Caco-2 (cell line): Measurements from ENCODE around the gene WFIKKN1. TPM values are rescaled to one million over a fixed set of nuclear protein-coding genes. Genes with fewer than 3 reads are reported as not detected.

Source experiments
- BruUV-seq: library from RNA; stranded (reverse); fragments of 400-500 nt; replicated peaks from 2 replicates; lab custom pipeline; 2021; lab: Mats Ljungman, UMichigan
- CTCF ChIA-PET: fragments of 300-600 bp; sonication (Branson Sonifier 250); formaldehyde crosslinking; loops from one replicate; lab custom pipeline; 2022; ENCODE audit warnings: antibody characterized with exemption; lab: Charles Lee
- POLR2A ChIA-PET: fragments of 300-600 bp; sonication (Branson Sonifier 250); formaldehyde crosslinking; loops from one replicate; lab custom pipeline; 2022; ENCODE audit warnings: antibody characterized with exemption; lab: Charles Lee
- DNase-seq, 2 experiments: peaks; one replicate each; pipeline versions ENCODE4 v3.0.0 to v3.0.0-alpha.2; 2020 to 2022
- H3K27me3 ChIP-seq: replicated peaks from 2 replicates; pipeline ENCODE4 v1.6.0; 2011; ENCODE audit warnings: low read length; ENCODE audit not compliant: control insufficient read depth, insufficient read depth
- H3K36me3 ChIP-seq: 2 replicates; pipeline ENCODE4 v1.5.1; 2011; ENCODE audit warnings: low read length; ENCODE audit not compliant: control insufficient read depth, insufficient read depth
- H3K4me1 ChIP-seq: fragments of 250-450 bp; sonication (Bioruptor Pico); 2 replicates; pipeline ENCODE4 v1.5.1; 2020; ENCODE audit warnings: mild to moderate bottlenecking
- H3K4me3 ChIP-seq: 2 replicates; pipeline ENCODE4 v1.5.1; 2011; ENCODE audit warnings: low read depth, mild to moderate bottlenecking, control low read depth, low read length
- H3K9me3 ChIP-seq: fragments of 250-450 bp; sonication (Bioruptor Pico); 2 replicates; pipeline ENCODE4 v1.5.1; 2020; ENCODE audit warnings: mild to moderate bottlenecking, moderate library complexity
- H3K27ac Mint-ChIP-seq: one replicate; pipeline ENCODE4 v1.8.0; 2022; ENCODE audit warnings: mixed read lengths; ENCODE audit not compliant: unreplicated experiment
- H3K27me3 Mint-ChIP-seq: one replicate; pipeline ENCODE4 v1.8.0; 2022; ENCODE audit warnings: mixed read lengths; ENCODE audit not compliant: insufficient read depth, unreplicated experiment
- H3K36me3 Mint-ChIP-seq: one replicate; pipeline ENCODE4 v1.8.0; 2022; ENCODE audit warnings: mild to moderate bottlenecking, mixed read lengths; ENCODE audit not compliant: insufficient read depth, unreplicated experiment
- H3K4me1 Mint-ChIP-seq: one replicate; pipeline ENCODE4 v1.8.0; 2022; ENCODE audit warnings: low read depth, mixed read lengths; ENCODE audit not compliant: unreplicated experiment
- H3K4me3 Mint-ChIP-seq: one replicate; pipeline ENCODE4 v1.8.0; 2022; ENCODE audit warnings: mild to moderate bottlenecking, moderate library complexity, mixed read lengths; ENCODE audit not compliant: unreplicated experiment
- H3K9me3 Mint-ChIP-seq: one replicate; pipeline ENCODE4 v1.8.0; 2022; ENCODE audit warnings: mixed read lengths; ENCODE audit not compliant: unreplicated experiment
- intact Hi-C: fragments of 100-400 bp; cut with micrococcal nuclease; formaldehyde crosslinking; loops from one replicate; pipeline ENCODE4 v1.10.0; 2022; ENCODE audit not compliant: unreplicated experiment
- total RNA-seq: library from RNA; stranded (reverse); gene quantifications from 2 replicates; pipeline ENCODE4 v1.2.3, GENCODE V29; 2022
- TF ChIP-seq, protein P1 (sequence below), 2 experiments: fragments of 200-600 bp in 1 of 2; IDR thresholded peaks; 1 replicate in 1 of 2; 2 replicates in 1 of 2; pipeline versions ENCODE4 v1.5.1 to v1.8.0; 2011 to 2022; ENCODE audit warnings: antibody characterized with exemption in 1 of 2, control low read depth in 1 of 2, inconsistent platforms in 1 of 2, low read depth in 1 of 2, low read length in 1 of 2, mild to moderate bottlenecking in 1 of 2, moderate library complexity in 1 of 2; ENCODE audit not compliant: insufficient read depth in 1 of 2, severe bottlenecking in 1 of 2, unreplicated experiment in 1 of 2

WFIKKN1 gene
- total RNA-seq, 1 experiment from 2014 or later: 0.54 TPM

DNA sequence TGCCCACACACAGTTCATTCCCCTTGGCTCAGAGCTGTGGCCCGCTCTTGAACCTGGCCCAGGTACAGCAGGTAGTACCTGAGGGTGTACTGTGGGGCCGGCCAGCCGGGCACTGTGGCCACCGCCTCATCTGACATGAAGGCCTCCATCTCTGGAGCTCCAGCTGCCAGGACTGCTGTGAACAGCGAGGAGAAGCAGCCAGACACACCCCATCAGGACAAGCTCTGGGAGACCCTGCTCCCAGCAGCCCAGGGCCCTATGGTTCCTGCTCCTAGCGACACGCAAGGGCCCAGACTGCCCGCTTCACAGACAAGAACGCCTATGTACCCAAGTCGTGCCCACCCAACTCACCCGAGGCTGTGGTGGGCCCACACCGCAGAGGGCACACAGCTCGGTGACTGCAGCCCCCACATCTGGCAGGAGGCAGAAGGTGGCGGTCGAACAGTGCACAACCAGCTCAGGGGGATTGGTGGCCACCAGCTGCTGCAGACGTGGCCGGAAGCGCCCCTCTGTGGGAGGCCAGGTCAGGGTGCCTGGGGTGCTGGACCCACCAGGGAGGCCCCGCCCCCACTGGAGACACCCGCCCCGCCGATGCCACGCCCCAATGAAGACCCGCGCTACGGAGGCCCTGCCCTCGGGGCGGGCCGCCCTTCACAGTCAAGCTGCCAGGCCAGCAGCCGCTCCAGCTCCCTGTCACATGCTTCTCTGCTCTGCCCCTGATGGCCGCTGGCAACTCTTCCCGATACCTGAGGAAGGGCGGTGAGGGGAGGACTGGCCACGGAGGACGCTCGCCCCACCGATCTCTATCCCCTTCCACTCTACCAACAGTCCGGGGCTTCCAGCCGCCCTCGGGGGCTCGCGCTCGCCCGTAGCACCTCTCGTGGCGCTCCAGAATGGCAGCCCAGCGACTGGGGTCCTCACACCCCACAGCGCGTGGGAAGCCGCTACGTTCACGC is 48.4 kb downstream of the WFIKKN1 start:
- Mint-ChIP-seq H3K4me1 (no peaks in the 10 kb centered on the region), H3K27me3 (no peaks in the 10 kb centered on the region), H3K4me3 (peak overlapping the region; percentile 79), H3K27ac (peak overlapping the region; percentile 72), H3K36me3 (peaks cover 56% of the 10 kb centered on the region), H3K9me3 (no peaks in the 10 kb centered on the region)
- Histone ChIP-seq H3K36me3 (0 out of 2 replicates have a peak, but pooled peaks cover 4% of the 10 kb centered on the region), H3K4me1 (peaks cover 30% of the 10 kb centered on the region), H3K27me3 (no peaks in the 10 kb centered on the region), H3K4me3 (peak overlapping the region; percentile 67), H3K9me3 (no peaks in the 10 kb centered on the region)
- ChIA-PET CTCF (no interaction called here), POLR2A (interaction anchor here (0.9 kb wide), 1 partner anchor 16 kb away, joined by 5 read pairs; no protein-coding TSS in a partner anchor)
- no TSS peak for BruUV-seq
- intact Hi-C loops: no loop called here
- peak; percentile 77 to 78 for DNase-seq
- TF ChIP-seq, protein P1, sequence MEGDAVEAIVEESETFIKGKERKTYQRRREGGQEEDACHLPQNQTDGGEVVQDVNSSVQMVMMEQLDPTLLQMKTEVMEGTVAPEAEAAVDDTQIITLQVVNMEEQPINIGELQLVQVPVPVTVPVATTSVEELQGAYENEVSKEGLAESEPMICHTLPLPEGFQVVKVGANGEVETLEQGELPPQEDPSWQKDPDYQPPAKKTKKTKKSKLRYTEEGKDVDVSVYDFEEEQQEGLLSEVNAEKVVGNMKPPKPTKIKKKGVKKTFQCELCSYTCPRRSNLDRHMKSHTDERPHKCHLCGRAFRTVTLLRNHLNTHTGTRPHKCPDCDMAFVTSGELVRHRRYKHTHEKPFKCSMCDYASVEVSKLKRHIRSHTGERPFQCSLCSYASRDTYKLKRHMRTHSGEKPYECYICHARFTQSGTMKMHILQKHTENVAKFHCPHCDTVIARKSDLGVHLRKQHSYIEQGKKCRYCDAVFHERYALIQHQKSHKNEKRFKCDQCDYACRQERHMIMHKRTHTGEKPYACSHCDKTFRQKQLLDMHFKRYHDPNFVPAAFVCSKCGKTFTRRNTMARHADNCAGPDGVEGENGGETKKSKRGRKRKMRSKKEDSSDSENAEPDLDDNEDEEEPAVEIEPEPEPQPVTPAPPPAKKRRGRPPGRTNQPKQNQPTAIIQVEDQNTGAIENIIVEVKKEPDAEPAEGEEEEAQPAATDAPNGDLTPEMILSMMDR (IDR thresholded peaks at IDR 0.05; ENCODE audit: insufficient read depth in 1 of 2, low read depth in 1 of 2, low read length in 1 of 2, severe bottlenecking in 1 of 2, unreplicated experiment in 1 of 2): no peak

DNA sequence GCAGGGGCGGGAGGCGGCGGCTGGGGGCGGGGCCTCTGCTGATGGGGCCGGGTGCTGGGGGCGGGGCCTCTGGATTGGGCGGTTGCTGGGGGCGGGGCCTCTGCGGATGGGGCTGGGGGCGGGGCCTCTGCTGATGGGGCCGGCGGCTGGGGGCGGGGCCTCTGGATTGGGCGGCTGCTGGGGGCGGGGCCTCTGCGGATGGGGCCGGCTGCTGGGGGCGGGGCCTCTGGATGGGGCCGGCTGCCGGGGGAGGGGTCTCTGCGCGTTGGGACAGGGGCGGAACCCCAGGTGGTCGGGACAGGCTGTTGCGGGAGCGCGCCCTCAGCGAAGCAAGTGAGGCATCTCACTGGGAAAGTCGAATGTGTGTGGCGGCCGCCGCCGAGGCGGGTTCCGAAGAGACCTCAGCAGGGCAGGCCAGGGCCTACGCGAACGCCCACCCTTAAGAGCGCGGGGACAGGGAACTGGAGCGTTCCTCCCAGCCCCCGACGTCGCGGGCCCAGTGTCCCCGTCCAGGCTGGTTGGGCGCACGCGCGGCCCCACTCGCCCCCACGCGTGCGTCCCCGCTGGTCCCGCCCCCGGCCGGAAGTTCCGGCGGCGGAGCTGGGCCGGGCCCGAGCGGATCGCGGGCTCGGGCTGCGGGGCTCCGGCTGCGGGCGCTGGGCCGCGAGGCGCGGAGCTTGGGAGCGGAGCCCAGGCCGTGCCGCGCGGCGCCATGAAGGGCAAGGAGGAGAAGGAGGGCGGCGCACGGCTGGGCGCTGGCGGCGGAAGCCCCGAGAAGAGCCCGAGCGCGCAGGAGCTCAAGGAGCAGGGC is 49.2 kb downstream of the WFIKKN1 start, which contains the start of gene STUB1:
Gene STUB1 (plus strand): TSS at position 597 of the 811 bp plus-strand sequence. CDS start 116 bp downstream, at position 713.
- Mint-ChIP-seq H3K27me3 (no peaks in the 10 kb centered on the region), H3K4me3 (peak within 1 kb of the TSS; percentile 79), H3K4me1 (no peaks in the 10 kb centered on the region), H3K36me3 (peaks cover 59% of the 10 kb centered on the region), H3K9me3 (no peaks in the 10 kb centered on the region), H3K27ac (peak within 1 kb of the TSS; percentile 72)
- POLR2A ChIA-PET: interaction anchor here (1.2 to 1.5 kb wide), 2 partner anchors 10 to 15 kb away, joined by 6 to 10 read pairs; partner anchors contain the start of gene WDR24
- H3K36me3 ChIP-seq: 0 out of 2 replicates have a peak, but pooled peaks cover 4% of the 10 kb centered on the region
- H3K4me1 ChIP-seq: peaks cover 30% of the 10 kb centered on the region
- TF ChIP-seq, protein P1 (IDR thresholded peaks at IDR 0.05; ENCODE audit: insufficient read depth in 1 of 2, low read depth in 1 of 2, low read length in 1 of 2, severe bottlenecking in 1 of 2, unreplicated experiment in 1 of 2): no peak
- no peaks in the 10 kb centered on the region for H3K9me3 ChIP-seq
- peak; percentile 90 to 93 for DNase-seq
- intact Hi-C loops: no loop called here
- CTCF ChIA-PET: interaction anchor here (0.6 to 0.8 kb wide), 3 partner anchors 9 to 342 kb away, joined by 3 to 5 read pairs (median 3); no protein-coding TSS in a partner anchor
- BruUV-seq: no TSS peak
- H3K4me3 ChIP-seq: peak within 1 kb of the TSS; percentile 67
- H3K27me3 ChIP-seq: no peaks in the 10 kb centered on the region
